Endothelial cell of umbilical vein (primary cell): ENCODE measurements around the gene SERPINF2. TPM values are rescaled to one million over a fixed set of nuclear protein-coding genes. Genes with fewer than 3 reads are reported as not detected.

Experiments used
- BruUV-seq: library from RNA; stranded (reverse); fragments of 400-500 nt; replicated peaks from 2 replicates; lab custom pipeline; 2021; lab: Mats Ljungman, UMichigan
- CTCF ChIA-PET: fragments of 300-600, 350-600 bp; sonication (Branson Sonifier 250); formaldehyde crosslinking; loops from one replicate; lab custom pipeline; 2021; ENCODE audit warnings: antibody characterized with exemption, inconsistent platforms; lab: Charles Lee
- POLR2A ChIA-PET: fragments of 300-600, 350-600 bp; sonication (Branson Sonifier 250); formaldehyde crosslinking; loops from one replicate; lab custom pipeline; 2021; ENCODE audit warnings: antibody characterized with exemption, inconsistent platforms; lab: Charles Lee
- DNase-seq: peaks from one replicate; pipeline ENCODE4 v3.0.0-alpha.2; 2011; ENCODE audit warnings: low read depth, low spot score
- FAIRE-seq: peaks from 2 replicates; lab custom pipeline; 2011; peaks lifted over from hg19 to GRCh38; lab: Jason Lieb, UNC
- H2AFZ ChIP-seq: 2 replicates; pipeline ENCODE4 v1.6.0; 2012; ENCODE audit warnings: low read depth, low read length, control low read depth, inconsistent platforms
- H3K27ac ChIP-seq: 2 replicates; pipeline ENCODE4 v1.5.1; 2011; ENCODE audit warnings: low read depth, mild to moderate bottlenecking, control low read depth, low read length, moderate library complexity; ENCODE audit not compliant: insufficient read depth
- H3K27me3 ChIP-seq, 2 experiments: 2 replicates each; pipeline versions ENCODE4 v1.6.0 to v1.6.1; 2011; ENCODE audit warnings: low read length in 2 of 2, mixed read lengths in 1 of 2; ENCODE audit not compliant: control insufficient read depth in 2 of 2, insufficient read depth in 2 of 2
- H3K36me3 ChIP-seq, 2 experiments: 2 replicates in 1 of 2; 3 replicates in 1 of 2; pipeline ENCODE4 v1.5.1; 2011; ENCODE audit warnings: low read length in 2 of 2, mild to moderate bottlenecking in 1 of 2, moderate library complexity in 1 of 2; ENCODE audit not compliant: control insufficient read depth in 2 of 2, insufficient read depth in 2 of 2; ENCODE audit errors: extremely low read depth in 1 of 2
- H3K4me1 ChIP-seq: 3 replicates; pipeline ENCODE4 v1.5.1; 2011; ENCODE audit warnings: mild to moderate bottlenecking, low read length; ENCODE audit not compliant: control insufficient read depth, insufficient read depth; ENCODE audit errors: extremely low read depth
- H3K4me2 ChIP-seq: 2 replicates; pipeline ENCODE4 v1.6.1; 2011; ENCODE audit warnings: low read length, control low read depth, mixed read lengths; ENCODE audit not compliant: insufficient read depth
- H3K4me3 ChIP-seq, 3 experiments: fragments of 200-600 bp in 1 of 3; sonication (generic), shearing (Covaris generic) in 1 of 3; replicated peaks in 1 of 3; 2 replicates each; pipeline ENCODE4 v1.5.1; 2011 to 2016; ENCODE audit warnings: control low read depth in 3 of 3, low read length in 3 of 3, mild to moderate bottlenecking in 2 of 3, inconsistent platforms in 1 of 3, low read depth in 1 of 3, moderate library complexity in 1 of 3; ENCODE audit not compliant: insufficient read depth in 1 of 3
- H3K79me2 ChIP-seq: 2 replicates; pipeline ENCODE4 v1.6.0; 2012; ENCODE audit warnings: low read length, inconsistent platforms; ENCODE audit not compliant: control insufficient read depth, insufficient read depth
- H3K9ac ChIP-seq: replicated peaks from 2 replicates; pipeline ENCODE3; 2011; ENCODE audit warnings: low read length, control low read depth; ENCODE audit not compliant: insufficient read depth; ENCODE audit errors: extremely low read depth
- H3K9me1 ChIP-seq: replicated peaks from 3 replicates; pipeline ENCODE4 v1.6.0; 2011; ENCODE audit warnings: mild to moderate bottlenecking, low read length; ENCODE audit not compliant: control insufficient read depth, insufficient read depth; ENCODE audit errors: extremely low read depth
- H3K9me3 ChIP-seq: replicated peaks from 2 replicates; pipeline ENCODE4 v1.5.1; 2012; ENCODE audit warnings: low read length, inconsistent platforms; ENCODE audit not compliant: control insufficient read depth, insufficient read depth
- H4K20me1 ChIP-seq: replicated peaks from 2 replicates; pipeline ENCODE3; 2011; ENCODE audit warnings: mild to moderate bottlenecking, low read length; ENCODE audit not compliant: control insufficient read depth, insufficient read depth; ENCODE audit errors: extremely low read depth
- CTCF ChIP-seq, 2 donors: IDR thresholded peaks; 1 replicate in 1 of 2; 2 replicates in 1 of 2; pipeline ENCODE4 v1.5.1; 2011; ENCODE audit warnings: low read length in 2 of 2, mild to moderate bottlenecking in 2 of 2, moderate library complexity in 2 of 2, control low read depth in 1 of 2, inconsistent platforms in 1 of 2, low read depth in 1 of 2; ENCODE audit not compliant: insufficient read depth in 1 of 2; ENCODE audit errors: extremely low read depth in 1 of 2
- EZH2 ChIP-seq: IDR thresholded peaks from 2 replicates; pipeline ENCODE4 v1.6.1; 2012; ENCODE audit warnings: borderline replicate concordance, low read depth, mild to moderate bottlenecking, moderate library complexity, low read length, inconsistent platforms; ENCODE audit not compliant: severe bottlenecking
- FOS ChIP-seq: IDR thresholded peaks from 2 replicates; pipeline ENCODE4 v1.6.1; 2011; ENCODE audit warnings: mild to moderate bottlenecking, low read length, moderate library complexity, borderline replicate concordance; ENCODE audit not compliant: insufficient read depth
- GATA2 ChIP-seq: IDR thresholded peaks from 2 replicates; pipeline ENCODE4 v1.7.0; 2011; ENCODE audit warnings: low read depth, mild to moderate bottlenecking, moderate library complexity, mixed read lengths, low read length; ENCODE audit not compliant: insufficient read length, insufficient read depth
- JUN ChIP-seq: IDR thresholded peaks from 2 replicates; pipeline ENCODE4 v1.6.1; 2011; ENCODE audit warnings: borderline replicate concordance, low read depth; ENCODE audit not compliant: insufficient read length, insufficient read depth
- MAX ChIP-seq: IDR thresholded peaks from 2 replicates; pipeline ENCODE4 v1.6.1; 2011; ENCODE audit not compliant: insufficient read depth, insufficient read length
- MYC ChIP-seq: IDR thresholded peaks from one replicate; pipeline ENCODE4 v1.6.1; 2011; ENCODE audit warnings: mild to moderate bottlenecking, low read depth, low read length
- POLR2A ChIP-seq: IDR thresholded peaks from 2 replicates; pipeline ENCODE4 v1.6.1; 2012; ENCODE audit warnings: low read depth, mild to moderate bottlenecking, control low read depth, low read length
- POLR2AphosphoS5 ChIP-seq: IDR thresholded peaks from 2 replicates; pipeline ENCODE4 v1.6.1; 2012; ENCODE audit warnings: low read depth, mild to moderate bottlenecking, control low read depth, low read length, moderate library complexity; ENCODE audit not compliant: insufficient read depth
- dilution Hi-C: fragments of 300-500 bp; cut with MboI; formaldehyde crosslinking; loops from one replicate; pipeline ENCODE4 v1.15.0; 2019; ENCODE audit warnings: low sequenced_read_pairs; ENCODE audit not compliant: extremely low pct_ligation_motif_present
- intact Hi-C: fragments of 100-400 bp; cut with micrococcal nuclease; formaldehyde crosslinking; loops from one replicate; pipeline ENCODE4 v1.10.0; 2022
- polyA plus RNA-seq, 4 experiments: library from polyadenylated mRNA; depleted of rRNA in 3 of 4; stranded (reverse) in 3 of 4; unstranded in 1 of 4; fragments of >200 nt; gene quantifications; 2 replicates each; pipeline versions ENCODE4 v1.2.1 to v1.2.3, GENCODE V29; 2011 to 2012; ENCODE audit warnings: missing spikeins in 1 of 4
- total RNA-seq: library from RNA; stranded (reverse); gene quantifications from 2 replicates; pipeline ENCODE4 v1.2.3, GENCODE V29; 2021

SERPINF2 gene
- total and polyA plus RNA-seq, 2 donors (not counting 3 experiments of a cell fraction or from before 2014, with no cell fraction given), result 0.03 TPM; not detected in 1

- H3K4me3 ChIP-seq, result no peak overlapping the region
- ChIA-PET CTCF (interaction anchor here (2.8 kb wide), 1 partner anchor 63 kb away, joined by 12 read pairs; the partner anchor contains the start of gene RILP), POLR2A (interaction anchor here (0.9 kb wide), 1 partner anchor 72 kb away, joined by 3 read pairs; no protein-coding TSS in a partner anchor)
- intact Hi-C loops, result loop anchor here (10.0 kb wide), 2 partner anchors 147 to 623 kb away; partner anchors contain the start of genes PITPNA, SGSM2 and TSR1
- no peak overlapping the region for H3K9ac ChIP-seq
- no peaks in the 10 kb centered on the region for H3K9me3 ChIP-seq
- H3K9me1 ChIP-seq, result no peaks in the 10 kb centered on the region
- dilution Hi-C loops, result no loop called here
- peaks cover 41% of the 10 kb centered on the region for H3K79me2 ChIP-seq
- peaks cover 19 to 20% of the 10 kb centered on the region in 2 experiments for H3K36me3 ChIP-seq
- H2AFZ ChIP-seq, result no peak overlapping the region
- no peaks in the 10 kb centered on the region for H4K20me1 ChIP-seq
- peaks cover 36% of the 10 kb centered on the region for H3K4me1 ChIP-seq
- no peak overlapping the region for H3K4me2 ChIP-seq
- TF ChIP-seq MAX (no peak), POLR2A (no peak), FOS (no peak), POLR2AphosphoS5 (no peak), GATA2 (no peak), EZH2 (no peak), MYC (no peak), JUN (no peak), CTCF (IDR thresholded peaks at IDR 0.05; ENCODE audit: extremely low read depth in 1 of 2, insufficient read depth in 1 of 2, low read depth in 1 of 2, low read length in 2 of 2) (no peak)
- H3K27me3 ChIP-seq, result no peaks in the 10 kb centered on the region
- BruUV-seq, result no TSS peak
- DNase-seq (no peak), FAIRE-seq (no peak)
- no peak overlapping the region for H3K27ac ChIP-seq
Observed at GRCh38 chr17:1712271-1712670, 30.4 kb upstream of the SERPINF2 start.
